ENCODE results near the gene TMEM151B.

Gene TMEM151B

DNA sequence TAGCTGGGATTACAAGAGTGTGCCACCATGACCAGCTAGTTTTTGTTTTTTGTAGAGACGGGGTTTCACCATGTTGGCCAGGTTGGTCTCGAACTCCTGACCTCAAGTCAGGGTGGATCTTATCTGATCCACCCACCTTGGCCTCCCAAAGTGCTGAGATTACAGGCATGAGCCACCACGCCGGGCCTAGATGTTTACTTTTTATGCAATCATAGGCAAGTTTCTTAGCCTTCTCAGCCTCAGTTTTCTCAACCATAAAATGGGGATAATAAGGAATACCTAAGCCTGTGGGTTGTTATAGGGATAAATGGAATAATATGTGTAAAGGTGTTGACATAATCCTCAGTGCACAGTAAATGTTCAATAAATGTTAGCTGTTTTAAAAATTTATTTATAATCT is 82.0 kb downstream of the TMEM151B start:
- in situ Hi-C loops (cut with MboI; ENCODE audit: low sequenced_read_pairs, unreplicated experiment): no loop called here
- TF ChIP-seq, protein P1, sequence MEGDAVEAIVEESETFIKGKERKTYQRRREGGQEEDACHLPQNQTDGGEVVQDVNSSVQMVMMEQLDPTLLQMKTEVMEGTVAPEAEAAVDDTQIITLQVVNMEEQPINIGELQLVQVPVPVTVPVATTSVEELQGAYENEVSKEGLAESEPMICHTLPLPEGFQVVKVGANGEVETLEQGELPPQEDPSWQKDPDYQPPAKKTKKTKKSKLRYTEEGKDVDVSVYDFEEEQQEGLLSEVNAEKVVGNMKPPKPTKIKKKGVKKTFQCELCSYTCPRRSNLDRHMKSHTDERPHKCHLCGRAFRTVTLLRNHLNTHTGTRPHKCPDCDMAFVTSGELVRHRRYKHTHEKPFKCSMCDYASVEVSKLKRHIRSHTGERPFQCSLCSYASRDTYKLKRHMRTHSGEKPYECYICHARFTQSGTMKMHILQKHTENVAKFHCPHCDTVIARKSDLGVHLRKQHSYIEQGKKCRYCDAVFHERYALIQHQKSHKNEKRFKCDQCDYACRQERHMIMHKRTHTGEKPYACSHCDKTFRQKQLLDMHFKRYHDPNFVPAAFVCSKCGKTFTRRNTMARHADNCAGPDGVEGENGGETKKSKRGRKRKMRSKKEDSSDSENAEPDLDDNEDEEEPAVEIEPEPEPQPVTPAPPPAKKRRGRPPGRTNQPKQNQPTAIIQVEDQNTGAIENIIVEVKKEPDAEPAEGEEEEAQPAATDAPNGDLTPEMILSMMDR (IDR thresholded peaks at IDR 0.05; ENCODE audit: borderline replicate concordance, control extremely low read depth, extremely low read depth, insufficient read depth, missing control alignments): no peak

DNA sequence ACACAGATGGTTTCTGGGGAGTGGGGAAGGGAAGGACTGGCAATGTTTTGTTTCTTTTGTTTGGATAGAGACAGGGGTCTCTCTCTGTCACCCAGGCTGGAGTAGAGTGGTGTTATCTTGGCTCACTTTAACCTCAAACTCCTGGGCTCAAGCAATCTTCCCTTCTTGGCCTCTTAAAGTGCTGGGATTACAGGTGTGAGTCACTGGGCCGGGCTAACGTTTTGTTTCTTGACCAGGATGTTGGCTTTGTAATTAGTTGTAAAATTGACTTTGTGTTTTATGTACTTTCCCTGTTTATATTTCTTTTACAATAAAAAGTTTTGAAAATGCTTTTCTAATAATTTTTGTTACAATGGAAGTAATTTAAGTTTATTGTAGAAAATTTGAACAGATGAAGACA is 83.1 kb downstream of the TMEM151B start:
- in situ Hi-C loops (cut with MboI; ENCODE audit: low sequenced_read_pairs, unreplicated experiment): no loop called here
- TF ChIP-seq, protein P1 (IDR thresholded peaks at IDR 0.05; ENCODE audit: borderline replicate concordance, control extremely low read depth, extremely low read depth, insufficient read depth, missing control alignments): no peak
- no peak for DNase-seq (ENCODE audit: low spot score)

More for the DNA sequence above, 82.0 kb downstream of the TMEM151B start:
- no peak for DNase-seq (ENCODE audit: low spot score)

DNA sequence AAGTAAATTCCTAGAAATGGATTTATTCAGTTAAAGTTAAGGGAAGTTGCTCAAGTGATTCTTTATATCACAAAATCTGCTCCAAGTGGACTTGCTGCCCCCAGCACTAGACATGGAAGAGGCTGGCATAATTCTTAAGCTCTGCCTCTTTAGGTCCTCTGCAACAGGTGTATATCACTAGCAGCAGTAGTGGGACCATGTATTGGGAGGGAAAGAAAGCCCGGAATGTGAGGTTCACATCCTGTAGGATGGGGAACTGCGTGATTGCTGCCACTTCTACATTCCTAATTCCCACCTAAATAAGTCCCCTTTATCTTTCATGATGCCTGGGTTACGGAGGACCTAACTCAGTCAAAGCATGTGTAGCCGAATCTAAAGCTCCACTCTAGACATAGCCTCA is 85.4 kb downstream of the TMEM151B start:
- no peak for DNase-seq (ENCODE audit: low spot score)
- TF ChIP-seq, protein P1 (IDR thresholded peaks at IDR 0.05; ENCODE audit: borderline replicate concordance, control extremely low read depth, extremely low read depth, insufficient read depth, missing control alignments): no peak
- in situ Hi-C loops (cut with MboI; ENCODE audit: low sequenced_read_pairs, unreplicated experiment): no loop called here

DNA sequence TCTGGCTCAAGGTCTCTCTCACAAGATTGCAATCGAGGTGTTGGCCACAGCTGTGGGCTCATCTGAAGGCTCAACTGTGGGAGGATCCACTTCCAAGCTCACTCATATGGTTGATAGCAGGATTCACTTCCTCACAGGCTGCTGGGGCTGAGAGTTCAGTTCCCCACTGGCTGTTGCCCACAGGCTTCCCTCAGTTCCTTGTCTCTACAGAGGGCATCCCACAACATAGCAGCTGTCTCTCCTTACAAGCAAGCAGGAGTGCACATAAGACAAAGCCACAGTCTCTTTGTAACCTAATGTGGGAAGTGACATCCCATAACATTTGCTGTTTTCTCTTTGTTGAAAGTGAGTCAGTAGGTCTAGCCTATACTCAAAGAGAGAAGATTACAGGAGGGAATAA is 86.2 kb downstream of the TMEM151B start:
- in situ Hi-C loops (cut with MboI; ENCODE audit: low sequenced_read_pairs, unreplicated experiment): no loop called here
- DNase-seq (ENCODE audit: low spot score): no peak

More for the DNA sequence above, 86.2 kb downstream of the TMEM151B start:
- TF ChIP-seq, protein P1 (IDR thresholded peaks at IDR 0.05; ENCODE audit: borderline replicate concordance, control extremely low read depth, extremely low read depth, insufficient read depth, missing control alignments): no peak

Measured in GM13976 (cell line).